AG09319 (cell line): Measurements from ENCODE around the gene COQ6.
A peak's percentile ranks its signal among the peaks of the same experiment; 100 is the strongest.
"Not testable (repeated sequence)": the region's sequence is repeated elsewhere in the genome, so short reads cannot be mapped to it uniquely, and the experiment has no call there.

Source experiments
- DNase-seq: peaks from one replicate; pipeline ENCODE4 v3.0.0-alpha.2; 2010; ENCODE audit warnings: low read depth; ENCODE audit errors: extremely low read depth
- TF ChIP-seq, protein P1 (sequence below): IDR thresholded peaks from 2 replicates; pipeline ENCODE4 v1.5.1; 2011; ENCODE audit warnings: low read depth, mild to moderate bottlenecking, inconsistent platforms, low read length, moderate library complexity

The COQ6 gene

DNA sequence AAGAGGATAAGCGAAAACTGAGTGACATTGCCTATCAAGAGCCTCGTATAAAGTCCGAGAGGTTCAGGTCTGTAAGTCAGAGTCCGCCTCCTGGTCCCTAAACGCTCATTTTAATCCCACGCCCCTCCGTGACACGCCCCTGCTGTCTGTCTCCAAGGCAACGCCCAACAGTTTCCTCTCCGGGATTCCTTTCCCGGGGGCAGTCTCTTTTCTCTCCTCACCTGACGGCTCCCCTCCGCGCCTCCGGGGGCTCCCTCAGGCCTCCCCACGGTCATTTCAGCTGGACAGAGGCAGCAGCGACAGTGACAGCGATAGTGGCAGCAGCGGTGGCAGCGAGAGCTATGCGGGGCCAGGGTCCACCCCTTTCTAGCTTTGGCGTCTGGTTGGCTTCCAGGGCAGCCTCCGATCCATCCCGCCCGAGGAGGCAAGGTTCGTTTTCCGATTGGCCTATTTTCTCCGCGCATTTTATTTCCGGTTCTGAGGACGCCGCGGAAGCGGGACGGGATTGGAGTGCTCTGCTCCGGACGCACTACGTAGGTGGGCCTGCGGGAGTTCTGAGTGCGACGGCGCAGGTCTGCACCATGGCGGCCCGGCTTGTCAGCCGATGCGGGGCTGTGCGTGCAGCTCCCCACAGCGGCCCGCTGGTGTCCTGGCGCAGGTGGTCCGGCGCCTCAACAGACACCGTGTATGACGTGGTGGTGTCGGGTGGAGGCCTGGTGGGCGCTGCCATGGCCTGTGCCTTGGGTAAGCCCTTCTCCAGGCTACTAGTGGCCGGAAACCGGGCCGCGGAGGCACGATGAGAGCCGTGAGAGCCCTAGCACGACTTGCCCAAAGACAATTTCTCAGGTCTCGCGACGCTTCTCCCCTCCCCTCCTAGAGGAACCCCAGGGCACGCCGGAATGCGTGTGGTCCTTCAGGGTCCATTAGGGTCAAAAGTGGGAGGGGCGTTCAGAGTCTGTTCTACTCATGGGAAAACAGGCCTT is at the start of gene COQ6, which contains the start of gene FAM161B:
TSS of gene COQ6 (plus strand) at position 551 of the 983 bp plus-strand sequence. CDS start at position 582, 31 bp downstream.
TSS of gene FAM161B (minus strand) at position 343 of the 983 bp plus-strand sequence. CDS start at position 275, 68 bp downstream.
- peak; percentile 84 for DNase-seq
- TF ChIP-seq, protein P1, sequence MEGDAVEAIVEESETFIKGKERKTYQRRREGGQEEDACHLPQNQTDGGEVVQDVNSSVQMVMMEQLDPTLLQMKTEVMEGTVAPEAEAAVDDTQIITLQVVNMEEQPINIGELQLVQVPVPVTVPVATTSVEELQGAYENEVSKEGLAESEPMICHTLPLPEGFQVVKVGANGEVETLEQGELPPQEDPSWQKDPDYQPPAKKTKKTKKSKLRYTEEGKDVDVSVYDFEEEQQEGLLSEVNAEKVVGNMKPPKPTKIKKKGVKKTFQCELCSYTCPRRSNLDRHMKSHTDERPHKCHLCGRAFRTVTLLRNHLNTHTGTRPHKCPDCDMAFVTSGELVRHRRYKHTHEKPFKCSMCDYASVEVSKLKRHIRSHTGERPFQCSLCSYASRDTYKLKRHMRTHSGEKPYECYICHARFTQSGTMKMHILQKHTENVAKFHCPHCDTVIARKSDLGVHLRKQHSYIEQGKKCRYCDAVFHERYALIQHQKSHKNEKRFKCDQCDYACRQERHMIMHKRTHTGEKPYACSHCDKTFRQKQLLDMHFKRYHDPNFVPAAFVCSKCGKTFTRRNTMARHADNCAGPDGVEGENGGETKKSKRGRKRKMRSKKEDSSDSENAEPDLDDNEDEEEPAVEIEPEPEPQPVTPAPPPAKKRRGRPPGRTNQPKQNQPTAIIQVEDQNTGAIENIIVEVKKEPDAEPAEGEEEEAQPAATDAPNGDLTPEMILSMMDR, result no peak; the same call in none of the 2 replicates

DNA sequence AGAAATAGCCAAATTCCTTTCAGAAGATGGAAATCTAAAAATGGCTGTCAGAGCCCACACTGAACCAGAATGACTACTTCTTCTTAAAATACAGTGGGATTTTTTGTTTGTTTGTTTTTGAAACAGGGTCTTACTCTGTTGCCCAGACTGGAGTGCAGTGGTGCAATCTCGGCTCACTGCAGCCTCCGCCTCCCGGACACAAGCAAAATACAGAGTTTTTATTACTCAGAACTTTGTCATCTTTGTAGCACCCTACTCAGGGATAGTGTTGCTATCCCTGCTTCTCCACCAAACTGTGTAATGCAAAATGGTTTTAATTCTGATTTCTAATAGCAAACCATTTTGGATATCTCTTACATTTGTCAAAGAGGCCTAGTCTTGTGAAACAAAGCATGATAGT is 47.1 kb upstream of the COQ6 start:
- TF ChIP-seq, protein P1, result no peak
- no peak for DNase-seq

DNA sequence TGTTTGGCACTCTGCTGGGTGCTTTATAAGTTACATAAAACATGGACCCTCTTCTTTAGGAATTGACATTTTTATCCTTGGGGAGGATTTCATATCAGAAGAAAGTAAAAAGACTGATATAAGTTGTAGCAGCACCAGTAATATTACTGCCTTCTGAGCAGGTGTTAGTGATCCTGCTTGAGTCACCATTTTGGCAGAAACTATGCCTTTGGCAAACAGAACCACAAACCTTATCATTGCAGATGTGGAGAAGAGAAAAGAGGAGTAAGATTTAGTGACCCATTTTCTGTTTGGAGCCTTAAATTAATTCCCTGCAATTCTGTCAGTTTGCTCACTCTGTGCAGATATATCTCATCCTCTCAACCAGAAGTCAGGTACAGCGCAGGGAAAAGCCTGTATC is 40.4 kb upstream of the COQ6 start:
- TF ChIP-seq, protein P1, result no peak
- DNase-seq, result no peak

DNA sequence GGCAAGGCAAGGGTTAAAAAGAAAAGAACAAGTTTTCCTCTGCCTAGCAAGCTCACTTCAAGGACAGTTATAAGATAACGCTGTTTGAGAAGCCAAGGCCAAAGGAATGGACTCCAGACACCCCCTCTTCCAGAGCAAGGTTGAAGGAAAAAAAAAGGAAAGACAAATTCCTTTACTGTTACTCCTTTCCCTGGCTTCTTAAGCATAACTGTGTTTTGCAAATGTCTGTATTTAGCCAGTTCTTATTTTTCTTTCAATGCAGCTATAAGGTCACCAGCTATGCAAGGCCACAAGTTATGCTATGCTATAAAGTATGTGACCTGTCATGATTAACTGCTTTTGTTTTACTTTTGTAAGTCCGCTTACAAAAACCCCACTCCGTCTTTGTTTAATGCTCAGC is 36.8 kb upstream of the COQ6 start:
- TF ChIP-seq, protein P1, result no peak
- no peak for DNase-seq

DNA sequence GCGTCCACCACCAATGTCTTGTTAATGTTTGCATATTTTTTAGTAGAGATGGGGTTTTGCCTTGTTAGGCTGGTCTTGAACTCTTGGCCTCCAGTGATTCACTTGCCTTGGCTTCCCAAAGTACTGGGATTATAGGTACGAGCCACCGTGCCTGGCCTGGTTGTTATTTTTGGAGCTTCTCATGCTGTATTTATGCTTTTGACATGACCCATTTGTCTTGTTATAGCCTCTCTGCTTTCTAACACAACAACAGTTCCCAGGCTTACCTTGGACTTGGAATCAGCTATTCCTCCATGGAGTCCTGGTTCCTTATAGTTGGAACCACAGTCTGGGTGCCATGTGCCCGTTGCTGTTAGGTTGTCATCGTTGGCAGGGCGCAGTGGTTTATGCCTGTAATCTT is 33.8 kb upstream of the COQ6 start:
- TF ChIP-seq, protein P1, result no peak
- no peak for DNase-seq

DNA sequence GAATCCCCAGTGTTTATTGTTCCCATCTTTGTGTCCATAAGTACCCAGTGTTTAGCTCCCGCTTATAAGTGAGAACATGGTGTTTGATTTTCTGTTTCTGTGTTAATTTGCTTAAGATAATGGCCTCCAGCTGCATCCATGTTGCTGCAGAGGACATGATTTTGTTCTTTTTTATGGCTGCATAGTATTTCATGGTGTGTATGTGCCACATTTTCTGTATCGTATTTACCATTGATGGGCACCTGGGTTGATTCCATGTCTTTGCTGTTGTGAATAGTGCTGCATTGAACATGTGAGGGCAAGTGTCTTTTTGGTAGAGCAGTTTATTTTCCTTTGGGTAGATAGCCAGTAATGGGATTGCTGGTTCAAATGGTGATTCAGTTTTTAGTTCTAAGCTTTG is 30.6 kb upstream of the COQ6 start:
- DNase-seq, result not testable (repeated sequence)

DNA sequence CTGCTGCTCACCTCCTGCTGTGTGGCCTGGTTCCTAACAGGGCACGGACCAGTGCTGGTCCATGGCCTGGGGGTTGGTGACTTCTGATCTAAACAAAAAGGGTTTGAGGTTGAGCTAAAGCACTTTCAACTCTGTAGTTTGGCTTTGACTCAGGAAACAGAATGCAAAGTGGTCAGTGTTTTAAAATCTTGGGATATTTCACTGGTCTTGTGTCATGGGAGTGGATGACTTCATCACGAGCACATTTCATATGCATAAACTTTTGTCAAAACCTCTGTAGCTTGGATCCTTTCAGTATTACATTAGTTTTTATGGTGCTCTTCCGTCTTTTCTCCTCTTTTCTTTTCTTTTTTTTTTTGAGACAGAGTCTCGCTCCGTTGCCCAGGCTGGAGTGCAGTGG is 25.8 kb upstream of the COQ6 start:
- no peak for DNase-seq
- TF ChIP-seq, protein P1, result no peak
